Measurements from ENCODE around the gene NLRC4.

The NLRC4 gene

GRCh38 chr2:32192418-32192817 lies 72.3 kb downstream of the NLRC4 start:
- TF ChIP-seq CTCF (IDR thresholded peaks at IDR 0.05; ENCODE audit: low read depth, low read length): no peak
- no peak for TF ChIP-seq MAX (IDR thresholded peaks at IDR 0.05; ENCODE audit: low read depth, low read length)
- TF ChIP-seq POLR2A (IDR thresholded peaks at IDR 0.05; ENCODE audit: extremely low read depth, insufficient read length): no peak
- no peak for TF ChIP-seq MYC (IDR thresholded peaks at IDR 0.05; ENCODE audit: low read depth, low read length)
- H3K4me3 ChIP-seq (ENCODE audit: low read depth, low read length): no peak overlapping the region
- no peak for DNase-seq (ENCODE audit: low read depth)

GRCh38 chr2:32189011-32189410 lies 75.7 kb downstream of the NLRC4 start:
- no peak for DNase-seq (ENCODE audit: low read depth)
- TF ChIP-seq CTCF (IDR thresholded peaks at IDR 0.05; ENCODE audit: low read depth, low read length): no peak
- no peak for TF ChIP-seq MAX (IDR thresholded peaks at IDR 0.05; ENCODE audit: low read depth, low read length)
- TF ChIP-seq MYC (IDR thresholded peaks at IDR 0.05; ENCODE audit: low read depth, low read length): no peak
- TF ChIP-seq POLR2A (IDR thresholded peaks at IDR 0.05; ENCODE audit: extremely low read depth, insufficient read length): no peak
- no peak overlapping the region for H3K4me3 ChIP-seq (ENCODE audit: low read depth, low read length)

- TF ChIP-seq CTCF (IDR thresholded peaks at IDR 0.05; ENCODE audit: low read depth, low read length): no peak
- no peak for TF ChIP-seq MAX (IDR thresholded peaks at IDR 0.05; ENCODE audit: low read depth, low read length)
- TF ChIP-seq MYC (IDR thresholded peaks at IDR 0.05; ENCODE audit: low read depth, low read length): no peak
- no peak for TF ChIP-seq POLR2A (IDR thresholded peaks at IDR 0.05; ENCODE audit: extremely low read depth, insufficient read length)
- no peak overlapping the region for H3K4me3 ChIP-seq (ENCODE audit: low read depth, low read length)
Measured at GRCh38 chr2:32182667-32183066, 82.0 kb downstream of the NLRC4 start.

More at GRCh38 chr2:32182667-32183066, 82.0 kb downstream of the NLRC4 start:
- no peak for DNase-seq (ENCODE audit: low read depth)

All from NB4 (cell line).